HG02798 (cell line): ENCODE data around the gene GRK5.
A peak's percentile ranks its signal among the peaks of the same experiment; 100 is the strongest.

Source experiments
- ATAC-seq: cut with Tn5 transposase; IDR thresholded peaks from one replicate; pipeline ENCODE4 v1.9.1; 2021; ENCODE audit warnings: mild to moderate bottlenecking; ENCODE audit not compliant: unreplicated experiment, poor library complexity

The GRK5 gene

GRCh38 chr10:119310806-119311205 lies 103.4 kb downstream of the GRK5 start:
- ATAC-seq: no peak

- no peak for ATAC-seq
Measured at GRCh38 chr10:119312241-119312640, 104.9 kb downstream of the GRK5 start.

GRCh38 chr10:119313024-119313423 lies 105.7 kb downstream of the GRK5 start:
- no peak for ATAC-seq

GRCh38 chr10:119313644-119314043 lies 106.3 kb downstream of the GRK5 start:
- ATAC-seq: peak; percentile 74

- no peak for ATAC-seq
Measured at GRCh38 chr10:119314061-119314460, 106.7 kb downstream of the GRK5 start.

- ATAC-seq: no peak
Measured at GRCh38 chr10:119314486-119314885, 107.1 kb downstream of the GRK5 start.

GRCh38 chr10:119315128-119316001 lies 108.0 kb downstream of the GRK5 start:
- ATAC-seq: peak; percentile 49

- no peak for ATAC-seq
Measured at GRCh38 chr10:119316002-119316358, 108.6 kb downstream of the GRK5 start.

GRCh38 chr10:119316729-119317097 lies 109.3 kb downstream of the GRK5 start:
- ATAC-seq: no peak

- no peak for ATAC-seq
Measured at GRCh38 chr10:119318411-119319160, 111.2 kb downstream of the GRK5 start.

GRCh38 chr10:119319161-119319919 lies 112.0 kb downstream of the GRK5 start:
- ATAC-seq: no peak

- no peak for ATAC-seq
Measured at GRCh38 chr10:119319920-119320258, 112.5 kb downstream of the GRK5 start.

- ATAC-seq: no peak
Measured at GRCh38 chr10:119320981-119321380, 113.6 kb downstream of the GRK5 start.

GRCh38 chr10:119323085-119324016 lies 116.0 kb downstream of the GRK5 start:
- ATAC-seq: no peak

GRCh38 chr10:119325131-119325530 lies 117.8 kb downstream of the GRK5 start:
- ATAC-seq: no peak

- ATAC-seq: no peak
Measured at GRCh38 chr10:119326167-119326566, 118.8 kb downstream of the GRK5 start.

- no peak for ATAC-seq
Measured at GRCh38 chr10:119327096-119327745, 119.8 kb downstream of the GRK5 start.

- no peak for ATAC-seq
Measured at GRCh38 chr10:119328223-119328622, 120.9 kb downstream of the GRK5 start.

- ATAC-seq: no peak
Measured at GRCh38 chr10:119330342-119330741, 123.0 kb downstream of the GRK5 start.
